ENCODE data around the gene C19orf38.
A peak's percentile ranks its signal among the peaks of the same experiment; 100 is the strongest.
"Not testable (repeated sequence)": the region's sequence is repeated elsewhere in the genome, so short reads cannot be mapped to it uniquely, and the experiment has no call there.

C19orf38 gene

GRCh38 chr19:10870501-10870954, 22.3 kb downstream of the C19orf38 start:
- peak overlapping the region; percentile 68 for H3K27ac ChIP-seq
- TF ChIP-seq CTCF (conservative IDR thresholded peaks at IDR 0.05) = no peak

- peak within 1 kb of the TSS; percentile 89 for H3K27ac ChIP-seq
- peak; percentile 83 for TF ChIP-seq CTCF (conservative IDR thresholded peaks at IDR 0.05)
These were observed 22.9 kb downstream of the C19orf38 start, which contains the start of gene CARM1 for GRCh38 chr19:10870955-10871603. CARM1 (plus strand) TSS chr19:10871553; CDS start chr19:10871703, 150 bp downstream.

- no peak for TF ChIP-seq CTCF (conservative IDR thresholded peaks at IDR 0.05)
- peak overlapping the region; percentile 89 for H3K27ac ChIP-seq
These were observed 23.7 kb downstream of the C19orf38 start for GRCh38 chr19:10871711-10872545.

GRCh38 chr19:10872546-10873107, 24.4 kb downstream of the C19orf38 start:
- TF ChIP-seq CTCF (conservative IDR thresholded peaks at IDR 0.05) = no peak
- peak overlapping the region; percentile 89 for H3K27ac ChIP-seq

- no peak overlapping the region for H3K27ac ChIP-seq
- no peak for TF ChIP-seq CTCF (conservative IDR thresholded peaks at IDR 0.05)
These were observed 25.8 kb downstream of the C19orf38 start for GRCh38 chr19:10874024-10874423.

GRCh38 chr19:10876459-10877240, 28.4 kb downstream of the C19orf38 start:
- no peak for TF ChIP-seq CTCF (conservative IDR thresholded peaks at IDR 0.05)
- no peak overlapping the region for H3K27ac ChIP-seq

- not testable (repeated sequence) for H3K27ac ChIP-seq
These were observed 29.4 kb downstream of the C19orf38 start for GRCh38 chr19:10877608-10878007.
